Stimulated activated CD4-positive, alpha-beta T cell treated with anti-CD3 and anti-CD28 coated beads, Interleukin-2, amount 100 ng/mL, for 24 hours (primary cell): ENCODE measurements around the gene NUTF2.
A peak's percentile ranks its signal among the peaks of the same experiment; 100 is the strongest.
"Not testable (repeated sequence)": the region's sequence is repeated elsewhere in the genome, so short reads cannot be mapped to it uniquely, and the experiment has no call there.

Experiments used
- DNase-seq, 2 donors: peaks; one replicate each; pipeline ENCODE4 v3.0.0-alpha.2; 2020

NUTF2 gene

DNA sequence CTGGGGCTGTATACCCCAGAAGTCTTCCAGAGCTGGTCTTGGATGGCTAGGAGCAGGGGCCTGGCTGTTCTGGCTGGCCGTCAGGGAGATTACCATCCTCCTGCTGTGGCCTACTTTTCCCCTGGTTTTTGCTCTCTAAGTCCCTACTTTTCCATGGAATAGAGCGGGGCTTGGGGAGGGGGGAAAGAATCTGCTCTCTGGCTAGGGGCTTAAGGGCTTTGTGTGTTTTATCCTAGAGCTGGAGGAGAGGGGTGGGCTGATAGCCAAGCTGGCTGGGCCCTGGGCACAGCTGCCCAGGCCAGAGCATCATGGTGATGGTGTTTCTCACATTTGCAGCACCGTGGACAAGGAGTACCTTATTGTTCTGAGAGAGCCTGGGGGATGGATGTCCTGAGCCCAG, 41.6 kb downstream of the NUTF2 start:
- DNase-seq = no peak

DNA sequence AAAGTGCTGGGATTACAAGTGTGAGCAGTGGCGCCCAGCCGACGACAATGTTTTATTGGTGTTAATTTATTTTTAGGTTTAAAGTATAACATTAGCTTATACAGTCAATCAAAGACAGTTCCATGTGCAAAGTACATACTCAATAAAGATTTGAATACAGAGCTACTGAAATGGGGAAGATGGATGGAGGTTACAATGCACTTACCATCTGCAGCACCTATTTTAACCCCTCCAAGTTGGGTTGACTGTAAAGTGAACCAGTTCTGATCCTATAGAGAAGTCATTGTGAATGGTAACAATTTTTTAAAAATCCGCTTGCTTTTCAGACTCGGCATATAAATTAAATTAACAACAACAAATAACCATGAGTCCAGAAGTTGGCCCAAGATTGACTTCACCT, 45.6 kb downstream of the NUTF2 start:
- DNase-seq = no peak

DNA sequence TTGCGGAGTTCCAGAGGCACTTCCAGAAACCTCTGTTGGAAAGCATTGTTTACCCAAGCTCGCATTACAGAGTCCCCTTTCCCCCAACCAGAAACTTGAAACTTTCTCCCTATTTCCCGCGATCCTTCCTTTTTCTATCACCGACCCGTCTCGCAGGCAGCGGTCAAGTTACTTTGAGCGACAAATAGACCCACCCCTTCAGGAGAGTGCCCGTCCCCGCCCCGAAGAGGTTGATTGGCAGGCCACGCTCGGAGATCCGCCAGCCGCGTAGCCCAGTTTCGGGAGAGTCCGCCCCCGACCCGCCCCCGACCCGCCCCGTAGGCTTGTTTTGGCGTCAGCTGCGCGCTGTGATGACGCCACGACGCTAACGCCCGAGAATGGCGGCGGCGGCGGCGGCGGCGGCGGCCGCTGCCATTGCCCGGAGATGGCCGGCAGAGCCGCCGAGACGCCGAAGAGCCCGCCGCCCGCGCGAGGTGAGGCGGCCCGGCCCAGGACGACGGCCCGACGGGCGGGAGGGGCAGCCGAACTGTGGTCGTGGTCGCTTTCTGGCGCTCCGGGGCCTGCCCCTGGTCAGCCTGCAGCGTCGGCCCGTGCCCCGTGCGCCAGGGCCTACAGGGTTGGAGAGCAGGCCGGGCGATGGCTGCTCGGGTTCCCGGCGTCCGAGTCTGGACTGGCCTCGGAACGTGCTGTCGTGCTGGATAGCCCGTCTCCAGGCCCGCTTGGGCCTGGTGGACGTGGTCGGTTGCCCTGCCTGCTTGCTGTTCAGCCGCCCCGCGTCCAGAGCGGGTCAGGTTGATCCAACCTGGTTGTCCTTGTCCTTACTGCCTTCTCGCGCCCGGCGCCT, 46.4 kb downstream of the NUTF2 start, which contains the start of gene PSKH1:
TSS of gene PSKH1 (plus strand) at position 356 of the 844 bp plus-strand sequence. CDS start 15,496 bp downstream, outside the sequence.
- peak; percentile 95 to 96 for DNase-seq

DNA sequence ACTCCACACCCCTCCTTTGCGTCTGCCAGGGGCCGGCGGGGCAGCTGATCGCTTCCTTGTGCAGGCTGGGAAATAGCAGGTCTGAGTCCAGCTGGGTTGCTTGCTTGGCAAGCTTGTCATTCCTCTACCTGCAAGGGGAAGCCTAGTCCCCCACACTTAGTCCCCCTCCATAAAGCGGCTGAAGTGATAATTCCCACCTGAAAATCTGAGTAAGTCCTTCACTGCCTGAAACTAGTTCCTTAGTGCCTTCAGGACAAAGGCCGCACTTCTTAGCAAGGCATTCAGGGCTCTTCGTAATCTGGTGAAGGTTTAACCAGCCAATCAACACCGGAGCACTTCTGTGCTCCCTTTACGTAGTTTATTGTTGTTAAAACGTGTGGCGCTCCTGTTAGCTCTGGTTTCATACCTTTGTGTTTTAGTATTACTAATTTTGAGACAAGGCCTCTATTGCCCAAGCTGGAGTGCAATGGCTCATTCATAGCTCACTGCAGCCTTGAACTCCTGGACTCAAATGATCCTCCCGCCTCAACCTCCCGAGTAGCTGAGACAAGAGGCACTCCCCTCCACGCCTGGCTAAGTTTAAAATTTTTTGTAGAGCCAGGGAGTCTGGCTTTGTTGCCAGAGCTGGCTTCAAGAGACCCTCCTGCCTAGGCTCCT, 47.1 kb downstream of the NUTF2 start:
- no peak for DNase-seq

DNA sequence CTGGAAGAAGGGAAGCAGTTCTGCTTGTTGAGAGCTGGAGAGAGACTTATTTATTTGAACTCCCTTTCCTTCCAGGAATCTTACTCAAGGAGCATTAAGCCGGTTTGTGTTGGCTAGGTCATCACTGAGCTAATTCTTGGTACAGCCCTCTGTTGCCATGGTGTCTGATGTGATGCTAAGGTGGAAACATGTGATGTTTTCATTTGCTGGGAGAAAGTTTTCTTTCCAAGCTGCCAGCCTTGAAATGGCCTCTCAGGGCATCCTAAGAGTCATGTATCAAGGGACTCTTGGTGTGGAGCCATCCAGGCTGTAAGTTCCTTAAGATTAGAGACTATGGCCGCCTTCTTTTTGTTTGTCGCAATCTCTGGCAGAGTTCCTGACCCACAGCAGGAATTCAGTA, 50.5 kb downstream of the NUTF2 start:
- no peak for DNase-seq

DNA sequence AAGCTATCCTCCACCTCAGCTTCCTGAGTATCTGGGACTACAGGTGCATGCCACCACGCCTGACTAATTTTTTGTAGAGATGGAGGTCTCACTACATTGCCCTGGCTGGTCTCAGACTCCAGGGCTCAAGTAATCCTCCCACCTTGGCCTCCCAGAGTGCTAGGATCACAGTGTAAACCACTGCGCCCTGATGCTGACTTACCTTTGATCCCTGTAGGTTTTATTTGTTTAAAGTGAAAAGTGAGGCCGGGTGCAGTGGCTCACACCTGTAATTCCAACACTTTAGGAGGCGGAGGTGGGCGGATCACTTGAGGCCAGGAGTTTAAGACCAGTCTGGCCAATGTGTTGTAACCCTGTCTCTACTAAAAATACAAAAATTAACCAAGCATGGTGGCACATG, 55.0 kb downstream of the NUTF2 start:
- no peak for DNase-seq

DNA sequence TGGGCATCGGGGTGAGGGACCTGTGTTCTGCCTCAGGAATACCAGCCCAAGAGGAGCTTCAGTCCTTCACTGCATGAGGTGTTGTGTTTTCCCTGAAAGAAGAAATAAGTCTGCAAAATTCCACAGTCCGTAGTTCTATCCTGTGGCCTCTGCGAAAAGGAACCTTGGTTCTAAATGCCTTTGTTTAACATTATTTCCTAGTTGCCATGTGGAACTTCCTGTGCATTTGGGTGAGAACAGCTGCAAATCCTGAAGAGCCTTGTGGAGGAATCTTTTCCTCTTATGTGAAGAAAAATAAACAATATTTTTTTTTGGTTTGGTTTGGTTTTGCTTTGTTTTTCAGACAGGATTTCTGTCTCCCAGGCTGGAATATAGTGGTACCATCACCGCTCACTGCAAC, 56.1 kb downstream of the NUTF2 start:
- no peak for DNase-seq

DNA sequence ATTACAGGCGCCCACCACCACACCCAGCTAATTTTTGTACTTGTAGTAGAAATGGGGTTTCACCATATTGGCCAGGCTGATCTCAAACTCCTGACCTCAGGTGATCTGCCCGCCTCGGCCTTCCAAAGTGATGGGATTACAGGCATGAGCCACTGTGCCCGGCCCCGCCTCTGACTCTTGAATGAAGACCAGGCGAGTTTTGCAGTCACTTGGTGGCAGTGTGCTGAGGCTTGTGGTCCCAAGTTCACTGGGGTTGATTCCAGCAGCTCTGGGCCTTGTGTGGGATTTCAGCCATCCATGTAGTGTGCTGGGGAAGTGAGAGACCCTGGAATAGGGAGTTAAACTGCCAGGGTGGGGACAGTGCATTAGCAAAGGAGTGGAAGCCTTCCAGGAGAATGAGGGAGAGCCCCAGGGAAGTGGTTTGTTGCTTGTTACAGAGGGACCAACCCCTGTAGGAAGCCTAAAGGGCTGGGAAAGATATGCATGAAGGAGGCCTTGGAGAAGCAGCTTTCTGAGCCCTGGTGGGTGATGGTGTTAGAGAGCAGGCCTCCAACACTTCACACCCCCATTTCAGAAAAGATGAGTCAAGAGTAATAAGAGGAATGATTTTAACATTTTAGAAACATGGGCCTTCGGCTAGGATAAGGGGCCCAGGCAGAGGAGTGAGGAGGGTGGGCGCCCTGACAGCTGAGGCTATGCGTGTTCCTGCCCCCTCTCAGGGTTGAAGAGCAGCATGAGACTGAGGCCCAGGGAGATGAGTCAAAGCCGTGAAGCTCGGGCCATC, 60.9 kb downstream of the NUTF2 start:
- DNase-seq = no peak

DNA sequence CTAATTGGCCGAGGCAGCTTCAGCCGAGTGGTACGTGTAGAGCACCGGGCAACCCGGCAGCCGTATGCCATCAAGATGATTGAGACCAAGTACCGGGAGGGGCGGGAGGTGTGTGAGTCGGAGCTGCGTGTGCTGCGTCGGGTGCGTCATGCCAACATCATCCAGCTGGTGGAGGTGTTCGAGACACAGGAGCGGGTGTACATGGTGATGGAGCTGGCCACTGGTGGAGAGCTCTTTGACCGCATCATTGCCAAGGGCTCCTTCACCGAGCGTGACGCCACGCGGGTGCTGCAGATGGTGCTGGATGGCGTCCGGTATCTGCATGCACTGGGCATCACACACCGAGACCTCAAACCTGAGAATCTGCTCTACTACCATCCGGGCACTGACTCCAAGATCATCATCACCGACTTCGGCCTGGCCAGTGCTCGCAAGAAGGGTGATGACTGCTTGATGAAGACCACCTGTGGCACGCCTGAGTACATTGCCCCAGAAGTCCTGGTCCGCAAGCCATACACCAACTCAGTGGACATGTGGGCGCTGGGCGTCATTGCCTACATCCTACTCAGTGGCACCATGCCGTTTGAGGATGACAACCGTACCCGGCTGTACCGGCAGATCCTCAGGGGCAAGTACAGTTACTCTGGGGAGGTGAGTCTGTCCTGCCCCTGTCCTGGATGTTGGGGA, 62.5 kb downstream of the NUTF2 start:
- DNase-seq = no peak

DNA sequence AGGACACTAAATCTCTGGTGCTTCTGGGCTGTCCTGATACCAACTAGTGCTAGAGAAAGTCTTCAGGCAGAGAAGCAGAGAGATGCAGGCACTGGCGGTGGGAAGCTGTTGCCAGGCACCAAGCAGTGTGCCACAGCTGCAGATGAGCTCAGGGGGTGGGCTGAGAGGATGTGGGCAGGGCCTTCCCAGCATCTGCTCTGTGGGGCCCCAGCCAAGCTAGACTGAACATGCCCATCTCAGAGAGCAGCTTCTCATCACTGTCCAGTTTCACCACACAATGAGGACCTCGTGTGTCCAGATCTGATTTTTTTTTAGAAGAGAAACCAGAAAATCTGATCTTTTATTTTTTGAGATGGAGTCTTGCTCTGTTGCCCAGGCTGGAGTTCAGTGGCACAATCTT, 63.4 kb downstream of the NUTF2 start:
- no peak for DNase-seq

DNA sequence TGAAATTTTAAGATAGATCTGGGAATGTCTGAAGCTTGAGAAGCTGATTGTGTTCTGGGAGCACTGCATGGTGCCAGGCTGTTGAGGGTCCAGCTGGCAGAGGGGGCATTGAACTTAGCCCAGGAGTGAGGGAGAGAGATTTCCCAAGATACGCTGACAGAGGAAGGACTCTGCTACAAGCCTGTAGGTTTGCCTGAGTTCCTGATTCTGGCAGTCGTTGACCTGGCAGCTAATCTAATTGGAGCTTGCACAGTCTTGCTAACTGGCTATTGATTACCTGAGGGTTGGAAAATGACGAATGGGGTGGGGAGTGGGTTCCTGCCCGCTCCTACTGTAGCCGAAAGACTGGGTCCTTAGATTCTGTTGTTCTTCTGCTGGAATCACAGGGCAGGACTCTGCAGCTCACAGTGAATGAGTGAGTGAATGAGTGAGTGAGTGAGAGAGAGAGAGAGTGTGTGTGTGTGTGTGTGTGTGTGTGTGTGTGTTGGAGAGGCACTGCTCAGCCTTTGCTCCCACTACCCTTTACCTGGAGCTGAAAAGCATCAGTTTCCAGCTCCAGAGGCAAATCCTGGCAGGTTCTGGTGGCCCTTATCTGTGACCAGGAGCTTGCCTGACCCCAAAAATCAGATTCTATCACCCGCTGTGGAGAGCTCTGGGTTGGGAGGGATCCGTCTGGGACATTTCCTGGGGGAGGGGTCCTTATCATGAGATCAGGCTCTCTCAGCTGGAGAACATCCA, 68.2 kb downstream of the NUTF2 start:
- no peak for DNase-seq

DNA sequence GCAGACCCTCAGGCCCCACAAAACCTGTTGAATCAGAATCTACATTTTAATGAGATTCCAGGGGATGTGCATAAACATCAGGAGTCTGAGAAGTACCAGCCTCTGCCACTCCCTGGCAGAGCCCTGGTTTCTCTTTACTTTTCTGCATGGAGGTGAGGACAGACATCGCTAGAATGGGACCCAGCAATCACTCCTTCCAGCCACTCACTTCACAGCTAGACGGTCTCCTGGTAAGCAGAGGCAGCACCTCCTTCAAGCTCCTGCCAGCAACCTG, 68.7 kb downstream of the NUTF2 start:
- not testable (repeated sequence) for DNase-seq

DNA sequence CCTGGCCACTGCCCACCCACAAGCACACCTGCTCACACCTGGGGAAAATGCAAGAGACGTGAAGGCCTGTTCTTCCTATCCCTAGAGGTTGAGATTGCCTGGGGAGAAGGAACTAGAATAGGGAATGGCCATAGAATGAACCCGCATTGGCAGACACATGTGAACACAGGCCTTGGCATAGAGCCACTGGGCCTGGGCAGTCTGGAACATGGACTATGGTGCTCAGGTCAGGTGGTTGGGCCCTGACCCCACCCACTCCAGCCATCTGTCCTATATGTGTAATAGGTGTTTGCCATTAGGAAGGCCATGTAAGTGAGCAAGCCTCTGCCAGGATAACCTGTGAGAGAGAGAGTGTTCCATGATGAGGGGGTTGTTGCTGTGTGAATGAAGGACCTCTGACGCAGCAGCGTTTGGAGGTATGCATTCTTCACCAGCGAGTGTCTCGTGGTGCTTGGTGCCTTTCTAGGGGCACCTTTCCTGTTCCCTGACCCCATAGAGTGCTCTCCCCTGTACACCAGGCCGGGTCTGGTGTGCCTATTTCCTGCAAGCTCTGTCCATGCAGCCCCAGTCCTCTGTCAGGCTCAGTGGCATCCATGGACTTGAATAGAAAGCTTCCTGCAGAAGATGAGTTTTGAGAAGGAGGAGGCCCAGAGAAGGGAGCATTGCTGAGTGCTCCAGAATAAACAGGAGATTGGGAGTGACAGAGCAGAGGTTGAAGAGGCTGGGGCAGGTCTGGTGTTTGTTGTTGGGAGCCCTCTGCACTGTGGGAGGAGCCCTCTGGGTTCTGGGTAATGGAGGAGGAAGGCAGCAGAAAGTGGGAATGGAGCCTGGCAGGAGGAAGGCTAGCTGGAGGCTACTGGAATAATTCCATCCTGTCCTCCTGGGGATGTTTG, 69.3 kb downstream of the NUTF2 start:
- DNase-seq = no peak

DNA sequence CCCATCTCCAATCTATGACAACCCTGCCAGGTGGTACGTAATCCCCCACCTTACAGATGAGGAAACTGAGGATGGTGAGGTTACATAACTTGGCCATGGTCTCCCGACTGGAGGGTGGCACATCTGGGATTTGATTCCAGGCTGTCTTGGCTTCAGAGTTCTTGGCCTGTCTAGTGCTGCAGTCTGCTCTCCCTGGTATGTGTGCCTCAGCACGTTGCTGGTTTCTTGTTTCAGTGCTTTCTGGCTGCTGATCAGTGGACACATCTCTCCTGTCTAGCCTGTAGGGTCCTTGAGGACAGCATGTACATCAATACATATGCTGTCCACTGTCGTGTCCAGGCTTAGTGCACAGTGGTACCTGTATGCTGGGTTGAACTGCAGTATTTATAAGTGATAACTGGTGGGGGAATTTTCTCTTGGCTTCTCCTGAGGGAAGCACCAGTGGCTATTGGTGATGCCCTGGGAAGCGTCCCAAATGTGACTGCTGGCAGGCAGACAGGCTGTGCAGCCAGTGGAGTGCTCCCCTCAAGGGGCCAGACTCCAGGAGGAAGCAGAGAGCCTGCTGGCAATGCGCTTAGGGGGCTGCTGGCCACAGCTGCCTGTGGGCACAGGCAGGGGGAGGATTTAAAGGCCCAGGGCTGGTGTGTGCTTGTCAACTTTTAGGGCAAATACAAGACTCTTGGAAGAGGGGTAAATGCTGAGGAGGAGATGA, 70.6 kb downstream of the NUTF2 start:
- DNase-seq = no peak

DNA sequence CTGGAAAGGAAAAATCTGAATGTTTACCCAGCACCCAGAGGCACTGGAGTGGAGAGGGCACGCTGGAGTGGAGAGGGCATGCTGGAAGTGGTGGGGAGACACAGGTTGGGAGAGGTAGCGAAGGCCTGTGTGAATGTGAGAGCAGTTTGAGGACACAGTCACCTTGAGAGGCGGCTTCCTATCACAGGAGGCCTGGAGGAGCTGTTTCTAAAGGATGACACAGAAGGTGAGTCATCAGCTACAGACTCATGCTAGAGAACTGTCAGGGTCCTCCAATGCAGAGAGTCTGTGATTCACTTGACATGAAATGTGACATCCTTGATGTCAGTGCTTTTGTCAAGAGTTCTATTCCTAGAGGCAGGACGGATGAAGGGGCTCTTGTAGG, 71.1 kb downstream of the NUTF2 start:
- DNase-seq = peak; percentile 52 to 56

DNA sequence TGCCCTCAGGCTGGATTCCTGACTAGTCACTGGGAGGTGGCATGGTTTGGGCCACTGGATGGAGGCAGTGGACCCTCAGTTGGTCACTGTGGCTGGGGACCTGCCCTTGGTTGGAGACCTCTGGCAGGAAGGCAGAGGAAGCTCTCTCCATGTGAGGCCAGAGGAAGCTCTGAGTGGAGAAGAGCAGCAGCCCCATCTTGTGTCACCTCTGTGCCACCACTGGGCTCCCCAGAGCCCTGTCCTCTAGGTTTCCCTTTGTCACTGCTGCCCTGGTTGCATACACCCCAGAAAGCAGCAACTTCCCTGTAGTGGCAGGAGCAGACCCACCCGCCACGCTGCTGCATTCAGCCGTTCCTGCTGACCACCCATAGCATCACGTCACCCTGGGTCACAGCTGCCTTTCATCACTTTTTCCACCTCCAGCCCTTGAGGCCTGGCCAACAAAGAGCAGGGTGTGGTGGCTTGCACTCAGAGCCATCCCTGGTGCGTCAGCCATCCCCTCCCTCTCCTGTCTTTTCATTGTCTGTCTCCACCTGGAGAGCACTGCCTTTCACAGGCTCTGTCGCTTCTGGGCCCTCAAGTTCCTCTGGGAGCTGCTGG, 73.0 kb downstream of the NUTF2 start:
- DNase-seq = no peak
